ENCODE results near the gene EFNB1.

DNA sequence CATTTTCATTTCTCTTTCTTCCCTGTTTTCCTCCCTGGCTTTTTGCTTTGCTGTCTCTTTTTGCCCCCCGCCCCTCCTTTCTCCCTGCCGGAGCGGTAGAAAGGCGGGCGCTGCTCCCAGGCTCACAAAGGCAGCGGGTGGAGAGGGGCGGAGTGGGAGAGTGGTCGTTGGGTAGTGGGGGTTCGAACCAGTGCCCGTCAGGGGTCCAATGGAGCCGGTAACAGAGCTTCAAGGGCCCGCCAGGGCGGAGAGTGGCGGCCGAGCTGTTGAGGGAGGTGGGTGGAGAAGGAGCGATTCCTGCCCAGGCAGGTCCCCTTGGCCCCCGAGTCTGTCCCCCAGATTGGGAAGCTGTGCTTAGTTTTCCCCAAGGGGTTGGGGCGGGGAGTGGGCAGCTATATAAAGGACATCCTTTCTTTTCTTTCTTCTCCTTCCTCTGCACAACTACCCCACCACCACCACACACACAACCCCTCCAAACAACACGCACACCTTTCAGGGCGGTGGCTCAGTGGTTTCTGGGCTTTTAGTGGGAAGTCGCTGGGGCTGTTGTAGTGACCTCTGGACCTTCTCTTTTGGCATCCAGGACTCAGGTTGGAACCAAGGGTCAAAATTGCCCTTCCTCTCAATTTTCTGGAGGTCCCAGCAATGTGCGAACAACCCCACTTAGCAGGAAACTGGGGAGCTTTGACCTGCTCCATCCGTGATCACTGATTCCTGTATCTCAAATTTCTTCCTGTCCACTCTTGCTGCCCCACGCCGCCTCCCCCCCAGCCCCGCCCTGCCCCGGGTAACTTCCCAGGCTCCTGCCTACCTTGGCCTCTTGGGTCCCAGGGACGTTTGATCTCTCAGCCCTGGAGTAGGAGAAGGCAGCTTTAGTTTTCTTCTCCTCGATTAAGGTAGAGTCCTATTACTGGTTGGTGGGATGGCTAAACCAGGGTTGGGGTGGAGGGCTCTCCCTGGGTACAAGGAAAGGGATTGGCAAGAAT is 1.9 kb downstream of the EFNB1 start:
- TF ChIP-seq EP300 (IDR thresholded peaks at IDR 0.05): no peak
- TF ChIP-seq ZFP36 (IDR thresholded peaks at IDR 0.05; ENCODE audit: borderline replicate concordance, partially characterized antibody): no peak
- TF ChIP-seq CTCF (IDR thresholded peaks at IDR 0.05): no peak
- no peak for TF ChIP-seq BCL3 (IDR thresholded peaks at IDR 0.05)
- TF ChIP-seq, protein P1, sequence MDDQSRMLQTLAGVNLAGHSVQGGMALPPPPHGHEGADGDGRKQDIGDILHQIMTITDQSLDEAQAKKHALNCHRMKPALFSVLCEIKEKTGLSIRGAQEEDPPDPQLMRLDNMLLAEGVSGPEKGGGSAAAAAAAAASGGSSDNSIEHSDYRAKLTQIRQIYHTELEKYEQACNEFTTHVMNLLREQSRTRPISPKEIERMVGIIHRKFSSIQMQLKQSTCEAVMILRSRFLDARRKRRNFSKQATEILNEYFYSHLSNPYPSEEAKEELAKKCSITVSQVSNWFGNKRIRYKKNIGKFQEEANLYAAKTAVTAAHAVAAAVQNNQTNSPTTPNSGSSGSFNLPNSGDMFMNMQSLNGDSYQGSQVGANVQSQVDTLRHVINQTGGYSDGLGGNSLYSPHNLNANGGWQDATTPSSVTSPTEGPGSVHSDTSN (IDR thresholded peaks at IDR 0.05): no peak
- TF ChIP-seq RCOR1 (IDR thresholded peaks at IDR 0.05; ENCODE audit: low read depth, low read length): no peak
- TF ChIP-seq MAFK (IDR thresholded peaks at IDR 0.05; ENCODE audit: partially characterized antibody): no peak
- no peak for TF ChIP-seq TP53 (CRISPR knock-in tag; IDR thresholded peaks at IDR 0.05)
- TF ChIP-seq, protein P2, sequence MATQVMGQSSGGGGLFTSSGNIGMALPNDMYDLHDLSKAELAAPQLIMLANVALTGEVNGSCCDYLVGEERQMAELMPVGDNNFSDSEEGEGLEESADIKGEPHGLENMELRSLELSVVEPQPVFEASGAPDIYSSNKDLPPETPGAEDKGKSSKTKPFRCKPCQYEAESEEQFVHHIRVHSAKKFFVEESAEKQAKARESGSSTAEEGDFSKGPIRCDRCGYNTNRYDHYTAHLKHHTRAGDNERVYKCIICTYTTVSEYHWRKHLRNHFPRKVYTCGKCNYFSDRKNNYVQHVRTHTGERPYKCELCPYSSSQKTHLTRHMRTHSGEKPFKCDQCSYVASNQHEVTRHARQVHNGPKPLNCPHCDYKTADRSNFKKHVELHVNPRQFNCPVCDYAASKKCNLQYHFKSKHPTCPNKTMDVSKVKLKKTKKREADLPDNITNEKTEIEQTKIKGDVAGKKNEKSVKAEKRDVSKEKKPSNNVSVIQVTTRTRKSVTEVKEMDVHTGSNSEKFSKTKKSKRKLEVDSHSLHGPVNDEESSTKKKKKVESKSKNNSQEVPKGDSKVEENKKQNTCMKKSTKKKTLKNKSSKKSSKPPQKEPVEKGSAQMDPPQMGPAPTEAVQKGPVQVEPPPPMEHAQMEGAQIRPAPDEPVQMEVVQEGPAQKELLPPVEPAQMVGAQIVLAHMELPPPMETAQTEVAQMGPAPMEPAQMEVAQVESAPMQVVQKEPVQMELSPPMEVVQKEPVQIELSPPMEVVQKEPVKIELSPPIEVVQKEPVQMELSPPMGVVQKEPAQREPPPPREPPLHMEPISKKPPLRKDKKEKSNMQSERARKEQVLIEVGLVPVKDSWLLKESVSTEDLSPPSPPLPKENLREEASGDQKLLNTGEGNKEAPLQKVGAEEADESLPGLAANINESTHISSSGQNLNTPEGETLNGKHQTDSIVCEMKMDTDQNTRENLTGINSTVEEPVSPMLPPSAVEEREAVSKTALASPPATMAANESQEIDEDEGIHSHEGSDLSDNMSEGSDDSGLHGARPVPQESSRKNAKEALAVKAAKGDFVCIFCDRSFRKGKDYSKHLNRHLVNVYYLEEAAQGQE (IDR thresholded peaks at IDR 0.05): no peak
- TF ChIP-seq MAX (IDR thresholded peaks at IDR 0.05): no peak
- no peak for TF ChIP-seq HMGXB4 (CRISPR knock-in tag; IDR thresholded peaks at IDR 0.05; ENCODE audit: borderline replicate concordance)
- TF ChIP-seq POLR2AphosphoS2 (conservative IDR thresholded peaks at IDR 0.05; ENCODE audit: low read length): no peak
- no peak for TF ChIP-seq MAZ (IDR thresholded peaks at IDR 0.05; ENCODE audit: borderline replicate concordance, low read depth, low read length)
- no peak for TF ChIP-seq POLR2A (IDR thresholded peaks at IDR 0.05; ENCODE audit: low read length)
